Measurements from ENCODE around the gene CRACR2B. TPM values are rescaled to one million over a fixed set of nuclear protein-coding genes. Genes with fewer than 3 reads are reported as not detected.
A peak's percentile ranks its signal among the peaks of the same experiment; 100 is the strongest.

CRACR2B gene
- total and polyA plus RNA-seq, 2 donors (not counting 1 experiment from before 2014, with no cell fraction given), result 9.7 to 67.7 TPM

DNA sequence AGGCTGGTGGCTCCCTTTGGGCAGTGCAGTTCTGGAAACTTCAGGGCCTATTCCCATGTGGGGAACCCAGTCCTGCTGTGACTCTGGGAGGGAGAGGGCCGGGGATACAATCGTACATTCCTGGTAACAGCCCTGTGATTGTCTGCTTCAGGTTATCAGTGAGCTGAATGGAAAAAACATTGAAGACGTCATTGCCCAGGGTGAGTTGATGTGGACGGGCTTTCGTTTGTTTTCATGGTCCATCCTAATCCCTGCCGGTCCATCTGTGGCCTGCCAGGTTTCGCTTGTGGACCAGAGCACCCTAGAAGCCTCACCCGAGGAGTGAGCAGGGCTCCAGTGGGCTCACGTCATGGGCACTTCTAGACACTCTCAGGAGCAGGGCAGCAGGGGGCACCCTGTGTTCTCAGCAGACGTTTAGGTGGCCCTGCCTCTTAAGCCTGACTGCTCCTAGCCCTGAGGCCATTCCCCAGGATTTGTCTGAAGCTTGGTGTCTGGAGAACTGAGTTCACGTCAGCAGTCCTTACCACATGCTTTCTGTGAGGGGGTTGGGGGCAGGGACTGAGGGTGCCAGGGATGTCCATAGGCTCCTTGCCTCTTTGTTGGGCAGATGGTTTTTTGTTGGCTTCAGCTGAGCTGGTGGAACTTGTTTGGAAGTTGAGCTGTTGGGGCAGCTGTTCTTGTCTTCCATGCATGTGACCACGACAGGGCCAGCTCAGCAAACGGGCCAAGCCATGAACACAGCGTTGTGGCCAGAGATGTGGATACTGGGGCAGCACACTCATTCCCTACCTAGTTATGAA, 16.1 kb upstream of the CRACR2B start:
- H3K9me3 Mint-ChIP-seq (ENCODE audit: insufficient read depth), result no peaks in the 10 kb centered on the region
- POLR2A ChIA-PET, result interaction anchor here (0.7 kb wide), 1 partner anchor 171 kb away, joined by 3 read pairs; no protein-coding TSS in a partner anchor
- WGBS (ENCODE audit: insufficient coverage), result 81% methylated on average over 12 of the region's 14 CpGs
- peak overlapping the region; percentile 82 for H3K4me3 Mint-ChIP-seq
- TF ChIP-seq EZH2 (IDR thresholded peaks at IDR 0.05; ENCODE audit: borderline replicate concordance, insufficient read depth, low read depth, low read length, poor library complexity, severe bottlenecking), result no peak
- TF ChIP-seq, protein P1, sequence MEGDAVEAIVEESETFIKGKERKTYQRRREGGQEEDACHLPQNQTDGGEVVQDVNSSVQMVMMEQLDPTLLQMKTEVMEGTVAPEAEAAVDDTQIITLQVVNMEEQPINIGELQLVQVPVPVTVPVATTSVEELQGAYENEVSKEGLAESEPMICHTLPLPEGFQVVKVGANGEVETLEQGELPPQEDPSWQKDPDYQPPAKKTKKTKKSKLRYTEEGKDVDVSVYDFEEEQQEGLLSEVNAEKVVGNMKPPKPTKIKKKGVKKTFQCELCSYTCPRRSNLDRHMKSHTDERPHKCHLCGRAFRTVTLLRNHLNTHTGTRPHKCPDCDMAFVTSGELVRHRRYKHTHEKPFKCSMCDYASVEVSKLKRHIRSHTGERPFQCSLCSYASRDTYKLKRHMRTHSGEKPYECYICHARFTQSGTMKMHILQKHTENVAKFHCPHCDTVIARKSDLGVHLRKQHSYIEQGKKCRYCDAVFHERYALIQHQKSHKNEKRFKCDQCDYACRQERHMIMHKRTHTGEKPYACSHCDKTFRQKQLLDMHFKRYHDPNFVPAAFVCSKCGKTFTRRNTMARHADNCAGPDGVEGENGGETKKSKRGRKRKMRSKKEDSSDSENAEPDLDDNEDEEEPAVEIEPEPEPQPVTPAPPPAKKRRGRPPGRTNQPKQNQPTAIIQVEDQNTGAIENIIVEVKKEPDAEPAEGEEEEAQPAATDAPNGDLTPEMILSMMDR (IDR thresholded peaks at IDR 0.05), result no peak
- Histone ChIP-seq H3K27me3 (replicated peaks in 1 of 4; ENCODE audit: control extremely low read depth in 1 of 4, control insufficient read depth in 3 of 4, insufficient read depth in 4 of 4, low read length in 3 of 4) (no peaks in the 10 kb centered on the region), H2AFZ (ENCODE audit: insufficient read depth, low read depth, low read length, poor library complexity, severe bottlenecking) (no peak overlapping the region), H3K27ac (ENCODE audit: low read length in 2 of 2) (peak overlapping the region in 1 of 2 donors; percentile 94), H3K4me3 (ENCODE audit: control extremely low read depth in 1 of 5, extremely low read depth in 1 of 5, insufficient read depth in 1 of 5, low read depth in 2 of 5, low read length in 4 of 5) (no peak overlapping the region), H3K79me2 (ENCODE audit: control insufficient read depth, insufficient read depth, low read length) (peaks cover 27% of the 10 kb centered on the region), H3K4me2 (replicated peaks; ENCODE audit: low read depth, low read length, poor library complexity, severe bottlenecking) (peak overlapping the region; percentile 87), H3K9me3 (ENCODE audit: control extremely low read depth in 1 of 3, control insufficient read depth in 2 of 3, insufficient read depth in 1 of 3, low read length in 2 of 3) (no peaks in the 10 kb centered on the region), H4K20me1 (ENCODE audit: control insufficient read depth, insufficient read depth, low read length, poor library complexity, severe bottlenecking) (peaks cover 36% of the 10 kb centered on the region), H3K9ac (ENCODE audit: low read length) (no peak overlapping the region), H3K4me1 (ENCODE audit: control insufficient read depth in 2 of 2, insufficient read depth in 2 of 2, low read length in 2 of 2) (peaks cover 21 to 26% of the 10 kb centered on the region in 2 donors), H3K36me3 (replicated peaks in 1 of 2; ENCODE audit: control extremely low read depth in 1 of 2, control insufficient read depth in 1 of 2, extremely low read depth in 1 of 2, insufficient read depth in 2 of 2, low read length in 1 of 2) (peaks cover 2 to 24% of the 10 kb centered on the region in 2 experiments)
- peak overlapping the region; percentile 37 for H3K27ac Mint-ChIP-seq
- CTCF ChIA-PET, result interaction anchor here (0.9 to 1.3 kb wide), 2 partner anchors 8 to 17 kb away, joined by 3 read pairs; partner anchors contain the start of gene PNPLA2
- no peaks in the 10 kb centered on the region for H3K27me3 Mint-ChIP-seq
- no peak for DNase-seq
- peaks cover 36% of the 10 kb centered on the region for H3K4me1 Mint-ChIP-seq
- no peak for ATAC-seq (ENCODE audit: low read depth)
- intact Hi-C loops (cut with micrococcal nuclease), result no loop called here

DNA sequence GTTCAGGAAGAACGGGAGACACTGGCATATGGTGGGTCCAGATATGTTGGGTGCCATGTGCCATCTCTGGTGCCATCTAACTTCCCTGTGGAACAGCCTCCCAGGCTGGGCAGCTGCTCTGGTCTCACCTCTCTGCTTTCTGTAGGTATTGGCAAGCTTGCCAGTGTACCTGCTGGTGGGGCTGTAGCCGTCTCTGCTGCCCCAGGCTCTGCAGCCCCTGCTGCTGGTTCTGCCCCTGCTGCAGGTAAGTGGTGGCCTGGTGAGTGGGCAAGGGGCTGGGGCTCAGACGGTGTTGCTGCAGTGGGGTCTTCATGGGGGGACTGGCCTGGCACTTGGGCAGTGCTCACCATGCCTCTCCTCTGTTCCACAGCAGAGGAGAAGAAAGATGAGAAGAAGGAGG, 15.3 kb upstream of the CRACR2B start:
- DNase-seq (no peak), ATAC-seq (ENCODE audit: low read depth) (no peak)
- Histone ChIP-seq H3K4me3 (ENCODE audit: control extremely low read depth in 1 of 5, extremely low read depth in 1 of 5, insufficient read depth in 1 of 5, low read depth in 2 of 5, low read length in 4 of 5) (no peak overlapping the region), H3K36me3 (replicated peaks in 1 of 2; ENCODE audit: control extremely low read depth in 1 of 2, control insufficient read depth in 1 of 2, extremely low read depth in 1 of 2, insufficient read depth in 2 of 2, low read length in 1 of 2) (peaks cover 2 to 24% of the 10 kb centered on the region in 2 experiments), H3K9me3 (ENCODE audit: control extremely low read depth in 1 of 3, control insufficient read depth in 2 of 3, insufficient read depth in 1 of 3, low read length in 2 of 3) (no peaks in the 10 kb centered on the region), H3K27ac (ENCODE audit: low read length in 2 of 2) (no peak overlapping the region), H2AFZ (ENCODE audit: insufficient read depth, low read depth, low read length, poor library complexity, severe bottlenecking) (no peak overlapping the region), H4K20me1 (ENCODE audit: control insufficient read depth, insufficient read depth, low read length, poor library complexity, severe bottlenecking) (peaks cover 36% of the 10 kb centered on the region), H3K27me3 (replicated peaks in 1 of 4; ENCODE audit: control extremely low read depth in 1 of 4, control insufficient read depth in 3 of 4, insufficient read depth in 4 of 4, low read length in 3 of 4) (no peaks in the 10 kb centered on the region), H3K4me2 (replicated peaks; ENCODE audit: low read depth, low read length, poor library complexity, severe bottlenecking) (no peak overlapping the region), H3K9ac (ENCODE audit: low read length) (no peak overlapping the region), H3K79me2 (ENCODE audit: control insufficient read depth, insufficient read depth, low read length) (peaks cover 27% of the 10 kb centered on the region), H3K4me1 (ENCODE audit: control insufficient read depth in 2 of 2, insufficient read depth in 2 of 2, low read length in 2 of 2) (peaks cover 21 to 26% of the 10 kb centered on the region in 2 donors)
- WGBS (ENCODE audit: insufficient coverage), result 100% methylated on average over 2 of the region's 3 CpGs
- H3K4me1 Mint-ChIP-seq, result peaks cover 36% of the 10 kb centered on the region
- ChIA-PET CTCF (interaction anchor here (0.9 kb wide), 1 partner anchor 16 kb away, joined by 3 read pairs; no protein-coding TSS in a partner anchor), POLR2A (no interaction called here)
- H3K9me3 Mint-ChIP-seq (ENCODE audit: insufficient read depth), result no peaks in the 10 kb centered on the region
- no peaks in the 10 kb centered on the region for H3K27me3 Mint-ChIP-seq
- H3K27ac Mint-ChIP-seq, result peak overlapping the region; percentile 53
- no peak for TF ChIP-seq EZH2 (IDR thresholded peaks at IDR 0.05; ENCODE audit: borderline replicate concordance, insufficient read depth, low read depth, low read length, poor library complexity, severe bottlenecking)
- peak overlapping the region; percentile 49 for H3K4me3 Mint-ChIP-seq
- intact Hi-C loops (cut with micrococcal nuclease), result no loop called here
